Adrenal gland (tissue), 12 donors: ENCODE data around the gene CXXC5. TPM values are rescaled to one million over a fixed set of nuclear protein-coding genes. Genes with fewer than 3 reads are reported as not detected.
A peak's percentile ranks its signal among the peaks of the same experiment; 100 is the strongest.
"Not testable (repeated sequence)": the region's sequence is repeated elsewhere in the genome, so short reads cannot be mapped to it uniquely, and the experiment has no call there.

Source experiments
- DNase-seq, 7 donors: peaks; one replicate each; pipeline ENCODE4 v3.0.0-alpha.2; 2019 to 2020
- H3K27ac ChIP-seq, 5 donors: fragments of 200-600 bp; sonication (generic) in 4 of 5; 1 replicate in 3 of 5; 2 replicates in 2 of 5; pipeline versions ENCODE4 v1.5.1 to v1.8.0; 2016 to 2020; ENCODE audit warnings: mild to moderate bottlenecking in 1 of 5
- H3K27me3 ChIP-seq: fragments of 200-600 bp; 2 replicates; pipeline ENCODE4 v1.8.0; 2021
- H3K36me3 ChIP-seq, 2 donors: fragments of 200-600 bp; replicated peaks in 1 of 2; 1 replicate in 1 of 2; 2 replicates in 1 of 2; pipeline versions ENCODE4 v1.5.1 to v1.8.0; 2018 to 2022
- H3K4me1 ChIP-seq, 2 donors: fragments of 200-600 bp; replicated peaks in 1 of 2; 1 replicate in 1 of 2; 2 replicates in 1 of 2; pipeline versions ENCODE4 v1.5.1 to v1.8.0; 2018 to 2021
- H3K4me3 ChIP-seq, 4 donors: fragments of 200-600 bp; sonication (generic) in 3 of 4; one replicate each; pipeline ENCODE4 v1.5.1; 2016 to 2018
- H3K9me3 ChIP-seq, 3 donors: fragments of 200-600 bp; sonication (generic) in 1 of 3; replicated peaks in 1 of 3; 1 replicate in 2 of 3; 2 replicates in 1 of 3; pipeline versions ENCODE4 v1.5.1 to v1.8.0; 2016 to 2021
- CTCF ChIP-seq, 6 experiments: fragments of 450-650 bp in 4 of 6; fragments of 200-600 bp in 2 of 6; sonication (generic) in 1 of 6; IDR thresholded peaks; 1 replicate in 5 of 6; 2 replicates in 1 of 6; pipeline versions ENCODE4 v1.5.1 to v1.8.0; 2016 to 2021; ENCODE audit warnings: antibody characterized with exemption in 6 of 6, mild to moderate bottlenecking in 2 of 6, moderate library complexity in 1 of 6
- POLR2A ChIP-seq, 2 donors: fragments of 450-650 bp; IDR thresholded peaks; one replicate each; pipeline ENCODE4 v1.6.1; 2017; ENCODE audit warnings: antibody characterized with exemption in 2 of 2, mild to moderate bottlenecking in 2 of 2, moderate library complexity in 1 of 2
- WGBS, 4 donors: extraction: QIAGEN DNeasy Blood & Tissue Kit in 2 of 4; methylation state at CpG; one replicate each; pipeline versions ENCODE4 v1.1.5 to v1.1.7; 2013 to 2017; 5-methylcytosine and 5-hydroxymethylcytosine counted together
- intact Hi-C, 2 donors: fragments of 100-400 bp; cut with DNase I; formaldehyde crosslinking; loops; one replicate each; pipeline versions ENCODE4 v1.14.1 to v1.15.0; 2022 to 2023
- polyA plus RNA-seq, 3 donors: library from polyadenylated mRNA; stranded (reverse); fragments of 200-250 nt in 2 of 3; fragments of 350-450 nt in 1 of 3; fragmentation: Illumina TruSeq in 1 of 3; extraction: RNeasy Lipid Tissue Mini Kit (QIAGEN cat#74804) in 1 of 3; gene quantifications; one replicate each; pipeline ENCODE4 v1.2.3, GENCODE V29; 2013 to 2014
- total RNA-seq, 9 donors: library from RNA; depleted of rRNA in 4 of 9; stranded (reverse); fragments of >200 nt in 4 of 9; fragments of 120-200 nt in 1 of 9; fragmentation: NEBNext Ultra II Directional in 1 of 9; extraction: Animal tissue kit (Norgen Biotek cat#: 25700) in 1 of 9; gene quantifications; one replicate each; pipeline versions ENCODE4 v1.1.0 to v1.2.4, GENCODE V29; 2013 to 2023
- donor health status: healthy with polysubstance abuse.
- donor health status: Bipolar disorder and iron deficiency.
- donor health status: DM: yes; HTN: yes; CAD: no.
- donor health status: DM: no; HTN: no; CAD: no.
- donor health status: DM: no; HTN: no; CAD: no.
- donor health status: DM: yes; HTN: yes; CAD: no.

The CXXC5 gene
- total and polyA plus RNA-seq, 12 donors: 16.2 to 79.3 (median 34.7) TPM

DNA sequence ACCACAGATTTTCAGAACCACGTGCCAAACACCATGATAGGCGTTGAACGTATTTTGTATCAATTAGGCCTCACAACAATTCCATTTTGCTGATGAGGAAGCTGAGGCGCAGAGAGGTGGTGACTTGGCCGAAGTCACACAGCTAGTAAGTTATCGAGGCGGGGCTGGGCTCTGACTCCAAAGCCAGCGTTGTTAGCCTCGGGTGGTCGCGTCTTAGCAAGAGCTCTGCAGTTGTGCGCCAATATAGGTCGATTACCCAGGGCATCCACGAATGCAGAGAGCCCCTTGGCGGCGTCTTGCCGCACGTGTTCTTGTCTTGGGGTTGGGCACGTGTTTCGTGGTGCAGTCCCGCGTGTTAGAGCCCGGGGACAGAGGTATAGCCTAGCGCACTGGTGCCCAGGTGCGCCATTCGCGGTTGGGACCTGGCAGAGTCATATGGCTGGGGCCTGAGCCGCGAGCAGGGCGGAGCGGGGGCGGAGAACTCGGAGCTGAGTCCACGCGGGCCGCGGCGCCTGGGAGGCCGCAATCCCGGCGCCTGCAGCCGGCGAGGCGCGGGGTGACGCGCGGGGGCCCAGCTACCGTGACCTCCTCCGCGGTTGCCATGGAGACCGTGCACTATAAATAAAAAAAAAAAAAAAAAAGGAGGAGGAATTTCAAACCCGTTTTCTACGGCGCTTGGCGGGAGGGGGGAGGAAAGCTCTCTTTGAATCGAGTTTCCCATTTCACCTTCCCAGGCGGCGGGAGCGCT lies 62.3 kb downstream of the CXXC5 start:
- intact Hi-C loops: no loop called here
- Histone ChIP-seq H3K4me1 (peaks cover 23 to 40% of the 10 kb centered on the region in 2 donors), H3K36me3 (no peaks in the 10 kb centered on the region), H3K4me3 (peak overlapping the region in 2 of 4 donors; percentile 16 to 62), H3K9me3 (no peaks in the 10 kb centered on the region), H3K27me3 (no peaks in the 10 kb centered on the region), H3K27ac (peak overlapping the region in 1 of 5 donors; percentile 64)
- 23 to 31% (median 24%) methylated on average over 33 to 60 of the region's 60 CpGs for WGBS, 4 donors
- TF ChIP-seq POLR2A (IDR thresholded peaks at IDR 0.05) (no peak), CTCF (IDR thresholded peaks at IDR 0.05) (no peak)
- DNase-seq: peak in 6 of 7 donors; percentile 44 to 85 (median 60)

GRCh38 chr5:139711067-139711905 lies 63.1 kb downstream of the CXXC5 start:
- Histone ChIP-seq H3K27me3 (no peaks in the 10 kb centered on the region), H3K4me1 (peaks cover 23 to 40% of the 10 kb centered on the region in 2 donors), H3K4me3 (peak overlapping the region in 2 of 4 donors; percentile 16 to 62), H3K27ac (peak overlapping the region in 1 of 5 donors; percentile 64), H3K36me3 (no peaks in the 10 kb centered on the region), H3K9me3 (no peaks in the 10 kb centered on the region)
- DNase-seq: peak in 2 of 7 donors; percentile 35 to 43
- intact Hi-C loops: no loop called here
- TF ChIP-seq POLR2A (IDR thresholded peaks at IDR 0.05) (no peak), CTCF (IDR thresholded peaks at IDR 0.05) (no peak)
- WGBS, 4 donors: 2 to 9% (median 5%) methylated on average over 21 to 68 of the region's 68 CpGs

- no peaks in the 10 kb centered on the region for H3K27me3 ChIP-seq
- H3K9me3 ChIP-seq: no peaks in the 10 kb centered on the region
- WGBS, 4 donors: 25 to 50% (median 43%) methylated on average over 12 to 19 of the region's 19 CpGs; no CpG with 5 or more reads in 1 of the 4 donors
- no peak overlapping the region for H3K27ac ChIP-seq
- peak in 1 of 7 donors; percentile 15 for DNase-seq
- no peaks in the 10 kb centered on the region for H3K36me3 ChIP-seq
- TF ChIP-seq POLR2A (IDR thresholded peaks at IDR 0.05): no peak
- TF ChIP-seq CTCF (IDR thresholded peaks at IDR 0.05): no peak
- H3K4me1 ChIP-seq: peaks cover 23 to 40% of the 10 kb centered on the region in 2 donors
- H3K4me3 ChIP-seq: no peak overlapping the region
- intact Hi-C loops: no loop called here
These were observed 63.7 kb downstream of the CXXC5 start for GRCh38 chr5:139711906-139712224.

DNA sequence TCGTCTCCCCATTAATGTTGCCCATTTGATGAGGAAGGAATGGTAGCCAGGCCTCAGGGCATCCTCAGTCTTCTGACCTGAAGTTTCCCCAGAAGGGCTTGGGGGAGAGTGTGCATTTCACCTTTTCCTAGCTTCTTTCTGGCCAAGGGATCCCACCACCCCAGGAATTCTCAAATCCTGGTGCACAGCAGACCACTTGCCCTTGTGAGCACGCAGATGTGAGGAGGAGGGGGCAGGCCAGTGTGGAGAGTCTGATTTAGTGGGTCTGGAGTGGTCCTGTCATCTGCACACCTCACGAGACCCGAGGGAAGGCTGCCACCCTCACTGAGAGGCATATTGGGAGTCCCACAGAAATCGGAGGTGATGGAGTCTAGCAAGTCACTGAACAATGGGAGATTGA lies 64.3 kb downstream of the CXXC5 start:
- no peak overlapping the region for H3K4me3 ChIP-seq
- TF ChIP-seq POLR2A (IDR thresholded peaks at IDR 0.05) (no peak), CTCF (IDR thresholded peaks at IDR 0.05) (no peak)
- H3K9me3 ChIP-seq: no peaks in the 10 kb centered on the region
- H3K27ac ChIP-seq: no peak overlapping the region
- H3K36me3 ChIP-seq: no peaks in the 10 kb centered on the region
- intact Hi-C loops: no loop called here
- peaks cover 23 to 40% of the 10 kb centered on the region in 2 donors for H3K4me1 ChIP-seq
- H3K27me3 ChIP-seq: no peaks in the 10 kb centered on the region
- DNase-seq: no peak
- WGBS, 4 donors: 75 to 93% (median 90%) methylated on average over 1 to 5 of the region's 5 CpGs

GRCh38 chr5:139713898-139714297 lies 65.7 kb downstream of the CXXC5 start:
- DNase-seq, intact Hi-C loops, H3K27me3 ChIP-seq, H3K27ac ChIP-seq, H3K36me3 ChIP-seq, H3K4me3 ChIP-seq, H3K9me3 ChIP-seq: not testable (repeated sequence)
- peaks cover 17 to 30% of the 10 kb centered on the region in 2 donors for H3K4me1 ChIP-seq
- WGBS, 4 donors: 92 to 98% (median 96%) methylated on average over 8 to 12 of the region's 12 CpGs
